HepG2 (cell line): ENCODE results near the gene TFEC.

ENCODE experiments used
- CHD2 ChIP-seq: IDR thresholded peaks from 2 replicates; pipeline ENCODE4 v1.6.1; 2011; ENCODE audit warnings: low read depth, low read length, improper control_type of control experiment
- MTF1 ChIP-seq: sonication (generic); formaldehyde crosslinking; IDR thresholded peaks from 2 replicates; pipeline ENCODE4 v1.5.0; 2020; ENCODE audit warnings: missing genetic modification reagents
- POLR2AphosphoS5 ChIP-seq: IDR thresholded peaks from 2 replicates; pipeline ENCODE4 v1.6.1; 2012; ENCODE audit warnings: low read depth, low read length
- ZBTB1 ChIP-seq: sonication (generic); formaldehyde crosslinking; IDR thresholded peaks from 2 replicates; pipeline ENCODE4 v1.4.0; 2020; ENCODE audit warnings: missing genetic modification reagents, borderline replicate concordance
- ZNF296 ChIP-seq: sonication (generic); formaldehyde crosslinking; conservative IDR thresholded peaks from 2 replicates; pipeline ENCODE4 v1.5.0; 2020; ENCODE audit warnings: mild to moderate bottlenecking, missing genetic modification reagents
- TF ChIP-seq, protein P1 (sequence below): sonication (generic); formaldehyde crosslinking; IDR thresholded peaks from 2 replicates; pipeline ENCODE4 v1.5.0; 2020; ENCODE audit warnings: mild to moderate bottlenecking, missing genetic modification reagents, moderate library complexity

GRCh38 chr7:116011584-116011983 lies 19.0 kb downstream of the TFEC start:
- TF ChIP-seq MTF1 (CRISPR knock-in tag) (no peak), POLR2AphosphoS5 (no peak), CHD2 (no peak), ZBTB1 (CRISPR knock-in tag) (no peak), ZNF296 (CRISPR knock-in tag) (no peak)
- TF ChIP-seq, protein P1, sequence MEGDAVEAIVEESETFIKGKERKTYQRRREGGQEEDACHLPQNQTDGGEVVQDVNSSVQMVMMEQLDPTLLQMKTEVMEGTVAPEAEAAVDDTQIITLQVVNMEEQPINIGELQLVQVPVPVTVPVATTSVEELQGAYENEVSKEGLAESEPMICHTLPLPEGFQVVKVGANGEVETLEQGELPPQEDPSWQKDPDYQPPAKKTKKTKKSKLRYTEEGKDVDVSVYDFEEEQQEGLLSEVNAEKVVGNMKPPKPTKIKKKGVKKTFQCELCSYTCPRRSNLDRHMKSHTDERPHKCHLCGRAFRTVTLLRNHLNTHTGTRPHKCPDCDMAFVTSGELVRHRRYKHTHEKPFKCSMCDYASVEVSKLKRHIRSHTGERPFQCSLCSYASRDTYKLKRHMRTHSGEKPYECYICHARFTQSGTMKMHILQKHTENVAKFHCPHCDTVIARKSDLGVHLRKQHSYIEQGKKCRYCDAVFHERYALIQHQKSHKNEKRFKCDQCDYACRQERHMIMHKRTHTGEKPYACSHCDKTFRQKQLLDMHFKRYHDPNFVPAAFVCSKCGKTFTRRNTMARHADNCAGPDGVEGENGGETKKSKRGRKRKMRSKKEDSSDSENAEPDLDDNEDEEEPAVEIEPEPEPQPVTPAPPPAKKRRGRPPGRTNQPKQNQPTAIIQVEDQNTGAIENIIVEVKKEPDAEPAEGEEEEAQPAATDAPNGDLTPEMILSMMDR (CRISPR knock-in tag), result no peak
